Measurements from ENCODE around the gene SZT2.

DNA sequence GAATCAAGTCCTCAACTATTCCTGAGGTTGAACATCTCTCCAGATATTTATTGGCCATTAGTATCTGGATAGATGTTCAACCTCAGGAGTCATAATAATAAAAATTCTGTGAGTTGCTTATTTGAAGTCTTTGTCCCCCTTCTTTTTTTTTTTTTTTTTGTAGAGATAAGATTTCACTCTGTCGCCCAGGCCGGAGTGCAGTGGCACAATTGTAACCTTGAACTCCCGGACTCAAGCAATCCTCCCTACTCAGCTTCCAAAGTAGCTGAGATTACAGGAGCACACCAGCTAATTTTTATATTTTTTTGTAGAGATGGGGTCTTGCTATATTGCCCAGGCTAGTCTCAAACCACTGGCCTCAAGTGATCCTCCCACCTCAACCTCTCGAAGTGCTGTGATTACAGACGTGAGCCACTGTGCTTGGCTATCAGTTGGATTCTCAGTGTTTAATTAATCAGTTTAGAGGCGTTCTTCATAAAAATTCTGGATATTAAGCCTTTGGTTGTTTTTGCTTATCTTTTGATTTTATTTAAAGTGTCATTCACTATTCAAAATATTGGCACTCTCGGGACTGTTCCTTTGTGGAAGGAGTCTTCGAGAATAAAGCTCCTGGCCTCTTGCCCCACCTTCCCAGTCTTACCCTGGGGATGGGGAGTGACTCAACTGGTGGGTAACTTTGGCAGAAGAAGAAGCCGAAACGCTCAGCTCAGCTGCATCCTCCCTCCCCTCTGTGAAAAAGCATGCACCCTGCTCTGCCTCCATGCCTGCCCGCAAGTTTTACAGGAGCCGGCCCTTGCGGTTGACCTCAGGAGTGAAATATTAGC is 75.2 kb downstream of the SZT2 start:
- TF ChIP-seq, protein P1, sequence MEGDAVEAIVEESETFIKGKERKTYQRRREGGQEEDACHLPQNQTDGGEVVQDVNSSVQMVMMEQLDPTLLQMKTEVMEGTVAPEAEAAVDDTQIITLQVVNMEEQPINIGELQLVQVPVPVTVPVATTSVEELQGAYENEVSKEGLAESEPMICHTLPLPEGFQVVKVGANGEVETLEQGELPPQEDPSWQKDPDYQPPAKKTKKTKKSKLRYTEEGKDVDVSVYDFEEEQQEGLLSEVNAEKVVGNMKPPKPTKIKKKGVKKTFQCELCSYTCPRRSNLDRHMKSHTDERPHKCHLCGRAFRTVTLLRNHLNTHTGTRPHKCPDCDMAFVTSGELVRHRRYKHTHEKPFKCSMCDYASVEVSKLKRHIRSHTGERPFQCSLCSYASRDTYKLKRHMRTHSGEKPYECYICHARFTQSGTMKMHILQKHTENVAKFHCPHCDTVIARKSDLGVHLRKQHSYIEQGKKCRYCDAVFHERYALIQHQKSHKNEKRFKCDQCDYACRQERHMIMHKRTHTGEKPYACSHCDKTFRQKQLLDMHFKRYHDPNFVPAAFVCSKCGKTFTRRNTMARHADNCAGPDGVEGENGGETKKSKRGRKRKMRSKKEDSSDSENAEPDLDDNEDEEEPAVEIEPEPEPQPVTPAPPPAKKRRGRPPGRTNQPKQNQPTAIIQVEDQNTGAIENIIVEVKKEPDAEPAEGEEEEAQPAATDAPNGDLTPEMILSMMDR (IDR thresholded peaks at IDR 0.05), result no peak
- TF ChIP-seq EZH2 (IDR thresholded peaks at IDR 0.05) (no peak), EZH2phosphoT487 (IDR thresholded peaks at IDR 0.05) (no peak)
